Measurements from ENCODE around the gene SRD5A3.

Gene SRD5A3

GRCh38 chr4:55380576-55380975, 34.5 kb downstream of the SRD5A3 start:
- H3K27ac ChIP-seq: peak overlapping the region; percentile 49

GRCh38 chr4:55381502-55381901, 35.5 kb downstream of the SRD5A3 start:
- TF ChIP-seq CTCF (conservative IDR thresholded peaks at IDR 0.05): no peak
- H3K27ac ChIP-seq: no peak overlapping the region

More at GRCh38 chr4:55380576-55380975, 34.5 kb downstream of the SRD5A3 start:
- TF ChIP-seq CTCF (conservative IDR thresholded peaks at IDR 0.05): no peak

GRCh38 chr4:55382488-55383003, 36.5 kb downstream of the SRD5A3 start:
- TF ChIP-seq CTCF (conservative IDR thresholded peaks at IDR 0.05): no peak

GRCh38 chr4:55385201-55385649, 39.2 kb downstream of the SRD5A3 start:
- TF ChIP-seq CTCF (conservative IDR thresholded peaks at IDR 0.05): no peak
- H3K27ac ChIP-seq: no peak overlapping the region

More at GRCh38 chr4:55382488-55383003, 36.5 kb downstream of the SRD5A3 start:
- H3K27ac ChIP-seq: no peak overlapping the region

- no peak for TF ChIP-seq CTCF (conservative IDR thresholded peaks at IDR 0.05)
- H3K27ac ChIP-seq: no peak overlapping the region
Measured at GRCh38 chr4:55386073-55386472, 40.0 kb downstream of the SRD5A3 start.

GRCh38 chr4:55386840-55387239, 40.8 kb downstream of the SRD5A3 start:
- TF ChIP-seq CTCF (conservative IDR thresholded peaks at IDR 0.05): no peak
- no peak overlapping the region for H3K27ac ChIP-seq

GRCh38 chr4:55393461-55394320, 47.6 kb downstream of the SRD5A3 start:
- TF ChIP-seq CTCF (conservative IDR thresholded peaks at IDR 0.05): no peak
- peak overlapping the region; percentile 29; the same call in 1 of the 2 replicates for H3K27ac ChIP-seq

Data from VCaP (cell line).